ENCODE data around the gene CAPN8. TPM values are rescaled to one million over a fixed set of nuclear protein-coding genes. Genes with fewer than 3 reads are reported as not detected.

CAPN8 gene
- total RNA-seq: not detected in 2 replicates

GRCh38 chr1:223665592-223666312, at the start of gene CAPN8:
CAPN8 (minus strand) TSS chr1:223665701; CDS start chr1:223665646, 55 bp downstream.

GRCh38 chr1:223712194-223712849, 46.8 kb upstream of the CAPN8 start, which contains the start of gene CAPN2:
CAPN2 (plus strand) TSS chr1:223712539; CDS start chr1:223712641, 102 bp downstream.

Other genes starting within 250 kb of the CAPN8 start
- 278 and 343 TPM in 2 replicates for gene CAPN2, start 46.8 kb upstream of the CAPN8 start, total RNA-seq
- 14.2 and 57.6 TPM in 2 replicates for gene TP53BP2, start 180.2 kb upstream of the CAPN8 start, total RNA-seq

All from bladder microvascular endothelial cell (primary cell).